NCI-H69 (cell line): ENCODE results near the gene PPP1R13B.
"Not testable (repeated sequence)": the region's sequence is repeated elsewhere in the genome, so short reads cannot be mapped to it uniquely, and the experiment has no call there.

Experiments used
- DNase-seq: peaks from one replicate; lab custom pipeline; 2025; lab: John Stamatoyannopoulos, UW

PPP1R13B gene

GRCh38 chr14:103698380-103699260, 148.8 kb downstream of the PPP1R13B start:
- peak; percentile 45 for DNase-seq

DNA sequence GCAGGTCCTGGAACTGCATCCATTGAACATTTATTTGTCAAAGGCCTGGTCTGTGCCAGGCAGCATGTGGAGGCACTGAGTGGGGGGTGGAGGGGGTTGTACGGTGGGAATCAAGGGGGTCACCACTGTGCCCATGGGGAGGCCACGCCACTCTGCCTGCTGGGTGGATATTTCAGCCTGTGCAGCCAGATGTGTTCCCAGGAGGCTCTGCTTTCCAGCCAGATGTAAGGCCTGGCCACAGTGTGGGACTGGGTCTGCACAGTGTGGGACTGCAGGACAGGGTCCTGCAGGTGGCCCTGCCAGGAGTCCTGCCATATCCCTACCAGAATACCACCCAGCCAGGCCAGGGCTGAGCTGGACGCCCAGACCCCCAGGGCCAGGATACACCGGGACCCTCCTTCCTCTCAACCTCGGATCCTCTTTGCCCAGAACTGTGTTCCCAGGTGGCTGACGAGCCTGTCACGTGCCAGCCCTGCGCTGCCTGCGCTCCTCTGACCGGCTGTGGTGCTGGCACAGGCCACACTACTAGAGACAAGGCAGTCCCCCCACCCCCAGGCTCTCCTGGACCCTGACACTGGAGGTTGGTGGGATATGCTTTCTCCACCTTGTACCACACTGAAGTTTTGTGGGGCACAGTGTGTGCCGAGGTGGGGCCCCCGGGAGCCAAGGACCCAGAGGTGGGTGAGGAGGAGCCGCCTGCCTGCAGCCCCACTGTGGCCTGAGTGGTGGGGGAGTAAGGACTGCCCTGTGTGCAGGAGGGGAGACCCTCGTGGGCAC, 149.6 kb downstream of the PPP1R13B start:
- no peak for DNase-seq

DNA sequence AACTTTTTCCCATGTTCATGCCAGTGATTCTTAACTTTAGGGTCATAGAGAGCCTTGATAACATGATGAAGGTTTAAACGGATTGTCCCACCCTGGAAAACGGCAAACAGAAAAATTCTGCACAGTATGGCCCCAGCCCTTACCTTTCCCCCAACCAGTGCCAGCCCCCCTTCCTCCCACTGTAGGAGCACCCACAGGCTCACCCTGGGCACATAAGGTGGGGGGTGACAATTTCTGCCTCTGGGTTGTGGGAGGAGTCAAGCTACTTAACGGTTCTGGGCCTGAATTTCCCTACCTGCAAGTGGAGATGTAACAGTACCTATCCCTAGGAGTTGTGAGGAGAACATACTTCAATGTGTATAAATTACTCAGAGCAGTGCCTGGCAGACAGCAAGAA, 150.2 kb downstream of the PPP1R13B start:
- no peak for DNase-seq

DNA sequence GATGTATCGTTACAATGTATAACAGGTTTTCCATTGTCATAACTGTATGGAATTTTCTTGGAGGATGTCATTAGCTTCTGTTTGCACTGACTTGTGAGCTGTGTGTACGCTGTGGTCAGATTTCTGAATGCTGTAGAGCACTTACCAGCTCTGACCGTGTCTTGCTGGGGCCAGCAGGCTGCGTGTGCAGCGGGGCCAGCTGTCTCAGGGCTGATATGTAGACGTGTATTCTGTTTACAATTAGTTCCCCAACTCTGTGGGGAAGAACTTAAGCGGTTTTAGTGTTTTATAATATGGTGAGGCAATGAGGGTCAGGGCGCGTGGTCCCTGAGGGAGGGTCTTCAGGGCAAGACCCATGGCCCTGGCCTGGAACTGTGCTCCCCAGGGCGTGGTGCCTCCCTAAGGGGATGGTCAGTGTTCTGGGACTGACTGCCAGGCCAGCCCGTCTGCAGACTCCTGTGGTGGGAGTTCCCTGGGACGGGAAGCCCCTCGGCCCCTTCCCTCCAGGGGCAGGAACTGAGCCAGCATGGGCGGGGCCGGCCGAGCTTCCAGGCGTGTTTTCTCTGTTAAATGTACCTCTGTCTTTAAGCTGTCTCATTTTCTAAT, 150.8 kb downstream of the PPP1R13B start:
- DNase-seq: peak; percentile 51

- peak; percentile 36 for DNase-seq
Measured at GRCh38 chr14:103696070-103696402, 151.3 kb downstream of the PPP1R13B start.

GRCh38 chr14:103695296-103696069, 151.9 kb downstream of the PPP1R13B start:
- no peak for DNase-seq

- DNase-seq: no peak
Measured at GRCh38 chr14:103694572-103695026, 152.8 kb downstream of the PPP1R13B start.

GRCh38 chr14:103693515-103693914, 153.9 kb downstream of the PPP1R13B start:
- peak; percentile 24 for DNase-seq

DNA sequence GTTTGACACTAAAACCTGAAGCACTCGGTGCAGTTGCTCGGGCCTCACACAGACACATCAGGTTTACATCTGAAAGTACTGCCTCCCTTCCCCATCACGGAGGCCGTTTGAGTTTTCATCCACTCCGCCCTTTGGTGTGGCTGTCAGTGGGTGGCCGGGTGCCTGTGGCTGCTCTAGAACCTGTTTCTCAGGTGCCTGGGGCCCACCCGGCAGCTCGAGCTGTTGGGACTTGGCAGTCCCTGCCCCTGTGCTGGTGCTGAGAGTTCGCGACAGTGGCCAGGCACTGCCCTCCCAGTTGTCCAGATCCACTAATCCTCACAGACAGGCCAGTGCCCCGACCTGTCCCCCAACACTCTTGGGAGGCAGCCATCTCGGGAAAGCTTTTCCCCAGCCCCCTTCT, 154.5 kb downstream of the PPP1R13B start:
- no peak for DNase-seq

DNA sequence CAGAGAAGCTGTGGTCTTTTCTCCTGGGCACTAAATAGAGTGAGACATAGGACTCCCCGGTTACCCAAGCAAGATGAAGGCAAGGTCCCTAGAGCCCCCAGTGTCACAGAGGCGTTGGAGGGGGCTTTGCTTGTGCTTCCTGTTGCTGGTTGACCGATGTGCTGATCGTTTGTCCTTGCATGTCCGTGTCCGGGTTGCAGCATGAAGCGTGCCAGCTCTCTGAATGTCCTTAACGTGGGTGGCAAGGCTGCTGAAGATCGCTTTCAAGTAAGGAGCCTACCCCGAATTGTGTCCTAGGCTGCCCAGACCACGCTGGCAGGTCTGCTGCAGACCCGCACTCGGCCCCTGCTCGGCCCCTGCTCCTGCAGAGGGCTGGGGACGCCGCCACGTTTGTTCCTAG, 155.2 kb downstream of the PPP1R13B start:
- no peak for DNase-seq

GRCh38 chr14:103691655-103692054, 155.7 kb downstream of the PPP1R13B start:
- not testable (repeated sequence) for DNase-seq

DNA sequence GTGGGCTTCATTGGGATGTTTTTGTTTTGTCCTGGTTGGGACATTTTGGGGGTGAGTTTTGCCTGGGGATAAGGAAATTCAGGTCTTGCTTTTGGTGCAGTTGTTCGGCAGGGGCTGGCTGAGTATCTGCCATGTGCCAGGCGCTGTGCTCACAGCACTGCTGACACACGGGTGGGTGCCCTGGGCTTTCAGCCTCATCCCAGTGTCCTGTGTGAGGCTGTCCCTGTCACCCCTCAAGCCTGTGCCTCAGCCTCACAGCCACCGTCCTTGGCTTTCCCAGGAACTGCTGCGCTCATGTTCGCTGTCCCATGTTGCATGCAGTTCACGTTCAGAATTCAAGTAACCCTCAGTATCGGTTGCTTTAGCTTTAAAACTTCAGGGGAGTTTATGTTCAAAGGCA, 157.0 kb downstream of the PPP1R13B start:
- DNase-seq: no peak

DNA sequence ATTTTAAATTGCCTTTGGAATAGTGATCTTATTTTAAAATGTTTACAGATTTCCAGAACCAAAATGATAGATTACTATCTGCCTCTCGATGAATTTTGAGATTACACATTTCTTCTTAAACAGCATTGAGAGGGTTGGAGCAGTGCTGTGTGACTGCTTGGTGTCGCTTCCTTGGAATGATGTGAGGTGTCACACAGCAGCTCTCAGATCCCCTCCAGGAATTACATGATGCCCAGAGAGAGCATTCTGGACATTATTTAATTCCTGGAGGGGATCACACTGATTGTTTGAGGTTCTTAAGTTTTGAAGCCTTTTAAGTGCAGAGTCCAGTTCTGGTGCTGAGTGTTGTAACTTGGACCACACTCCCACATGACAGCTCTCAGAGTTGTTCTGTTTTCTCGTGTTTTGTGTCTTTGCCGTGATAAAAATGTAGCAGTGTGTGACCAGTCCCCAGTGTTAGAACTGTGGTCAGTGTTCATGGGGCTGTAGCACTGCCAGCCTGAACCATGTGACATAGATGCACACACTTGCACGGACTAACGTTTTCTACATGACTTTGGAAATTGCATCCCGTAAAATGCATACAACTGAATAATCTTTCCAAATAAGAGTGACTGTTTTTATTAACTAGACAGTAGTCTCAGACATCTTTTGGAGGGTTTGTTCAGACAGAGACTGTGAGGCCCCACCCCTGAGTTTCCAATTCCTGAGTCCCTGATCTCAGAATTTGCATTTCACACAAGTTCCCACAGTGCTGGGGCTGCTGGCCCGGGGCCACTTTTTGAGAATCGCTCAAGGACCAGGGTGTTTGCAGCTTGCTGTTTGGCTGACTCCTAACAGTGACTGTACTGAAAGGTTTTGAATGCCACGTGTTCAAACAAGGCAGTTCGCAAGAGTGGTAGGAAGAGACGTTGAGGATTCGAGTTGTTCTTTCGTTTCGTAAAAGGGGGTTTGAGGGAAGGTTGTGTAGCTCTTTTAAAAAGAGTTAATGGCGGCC, 158.2 kb downstream of the PPP1R13B start:
- DNase-seq: no peak

- DNase-seq: no peak
Measured at GRCh38 chr14:103688441-103688840, 158.9 kb downstream of the PPP1R13B start.

DNA sequence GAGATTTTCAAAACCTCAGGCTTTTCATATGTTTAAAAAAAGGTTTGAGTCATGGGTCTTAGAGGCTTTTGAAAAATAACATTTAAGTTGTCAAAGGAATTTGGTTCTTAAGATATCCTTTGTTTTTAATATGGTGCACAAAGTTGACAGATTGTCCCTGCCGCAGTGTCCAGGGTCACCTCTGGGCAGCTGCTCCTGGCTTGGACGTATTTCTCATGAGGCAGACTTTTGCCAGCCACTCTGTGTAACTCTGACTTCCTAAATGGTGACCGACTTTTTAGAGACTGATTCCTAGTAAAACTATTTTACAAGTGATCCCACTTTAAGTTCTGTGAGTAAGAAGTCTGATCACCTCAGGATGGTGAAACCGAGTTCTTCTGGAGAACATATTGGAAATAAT, 159.7 kb downstream of the PPP1R13B start:
- DNase-seq: no peak

- no peak for DNase-seq
Measured at GRCh38 chr14:103686831-103687485, 160.4 kb downstream of the PPP1R13B start.

DNA sequence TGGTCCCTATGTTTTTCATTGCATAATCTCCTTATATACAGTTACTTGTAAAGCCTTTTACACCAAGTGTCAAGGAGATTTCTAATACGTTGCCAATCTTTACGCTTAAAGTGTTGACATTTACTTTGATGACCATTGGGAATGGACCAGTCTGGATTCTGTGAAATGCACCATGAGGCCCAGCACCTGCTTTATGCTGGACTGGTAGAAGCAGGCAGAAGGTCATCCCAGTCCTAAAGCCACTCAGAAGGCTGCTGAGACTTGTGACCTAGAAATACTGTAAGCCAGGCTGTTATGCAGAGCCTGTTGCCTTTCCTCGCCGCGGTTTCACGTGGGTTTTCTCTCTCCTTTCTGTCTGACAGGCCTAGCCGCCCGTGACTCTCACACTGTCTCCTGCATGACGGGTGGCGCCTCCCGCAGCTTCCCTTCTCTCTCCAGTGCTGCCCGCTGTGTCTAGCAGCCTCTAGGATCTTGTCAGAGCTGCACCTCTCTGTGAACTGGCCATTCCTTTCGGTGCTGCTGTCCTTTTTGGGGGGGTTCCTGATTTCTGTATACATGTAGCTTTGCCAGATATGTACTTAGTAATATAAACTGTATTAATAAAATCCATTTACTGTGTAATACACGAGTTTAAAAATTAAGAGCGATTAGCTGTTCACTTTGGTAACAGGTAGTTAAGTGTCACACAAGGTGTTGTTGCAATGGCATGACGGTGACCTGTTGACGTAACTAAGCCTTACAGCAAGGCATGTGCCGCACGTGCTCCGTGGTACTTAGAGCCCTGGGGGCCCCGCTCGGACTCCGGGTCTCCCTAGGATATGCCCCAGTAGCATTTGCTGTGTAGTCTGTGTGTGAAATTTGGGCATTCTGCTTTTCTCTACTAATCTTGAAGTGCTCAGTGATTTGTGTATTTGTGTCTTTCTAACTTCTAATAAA, 161.8 kb downstream of the PPP1R13B start:
- DNase-seq: no peak

DNA sequence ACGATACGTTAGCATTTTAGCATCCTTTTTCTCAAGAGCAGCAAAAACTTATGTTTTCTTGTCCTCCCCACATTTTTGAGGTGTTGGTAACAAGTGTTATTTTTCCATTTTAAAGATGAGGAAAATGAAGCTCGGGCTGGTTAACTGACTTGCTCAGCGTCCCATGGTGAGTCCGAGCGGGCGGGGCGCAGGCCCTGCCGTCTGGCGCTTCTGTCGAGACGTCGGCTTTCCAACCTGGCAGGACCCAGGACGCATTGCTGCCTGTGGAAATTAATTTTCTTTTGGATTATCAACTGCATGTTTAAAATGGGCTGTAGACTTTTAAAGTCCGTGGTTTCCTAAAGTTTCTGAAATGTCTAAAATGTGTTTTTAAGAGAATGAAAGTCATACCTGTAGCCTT, 162.5 kb downstream of the PPP1R13B start:
- no peak for DNase-seq

DNA sequence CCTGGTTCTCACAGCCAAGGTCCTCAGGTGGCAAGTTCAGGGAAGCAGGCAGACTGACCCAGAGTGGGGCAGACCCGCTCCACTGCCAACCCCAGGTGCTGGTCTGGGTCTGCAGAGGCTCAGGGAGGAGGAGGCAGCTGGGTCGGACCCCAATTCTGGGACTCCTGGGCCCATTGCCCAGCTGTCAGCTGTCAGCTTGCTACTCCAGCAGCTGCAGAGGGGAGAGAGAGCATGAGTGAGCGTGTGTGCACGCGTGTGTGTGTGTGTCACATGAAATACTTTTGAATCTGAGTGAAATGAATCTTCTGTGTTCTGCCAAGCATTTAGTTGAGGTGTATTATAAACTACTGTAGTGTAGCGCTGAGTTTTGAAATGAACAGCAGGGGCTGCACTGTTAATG, 162.9 kb downstream of the PPP1R13B start:
- no peak for DNase-seq
